ENCODE results near the gene VPS25.

Gene VPS25

GRCh38 chr17:42784811-42785592 lies 11.8 kb downstream of the VPS25 start:
- Histone ChIP-seq H3K36me3 (ENCODE audit: insufficient read depth, insufficient read length, low read length) (peaks cover 51% of the 10 kb centered on the region), H3K4me1 (ENCODE audit: insufficient read depth, insufficient read length) (peaks cover 15% of the 10 kb centered on the region), H3K4me3 (ENCODE audit: insufficient read length, low read depth) (no peak overlapping the region), H3K9ac (ENCODE audit: insufficient read length, low read depth) (no peak overlapping the region), H3K27me3 (ENCODE audit: insufficient read depth, insufficient read length) (peaks cover 13% of the 10 kb centered on the region), H3K9me3 (ENCODE audit: insufficient read depth, low read length) (no peaks in the 10 kb centered on the region)
- no peak for TF ChIP-seq ZNF274 (IDR thresholded peaks at IDR 0.05; ENCODE audit: low read depth, low read length)
- no peak for TF ChIP-seq YY1 (IDR thresholded peaks at IDR 0.05; ENCODE audit: insufficient read depth, insufficient read length)
- TF ChIP-seq SUZ12 (IDR thresholded peaks at IDR 0.05; ENCODE audit: extremely low read depth, insufficient read depth, insufficient read length): no peak
- no peak for DNase-seq (ENCODE audit: low read depth, low spot score)

- H3K9ac ChIP-seq (ENCODE audit: insufficient read length, low read depth): no peak overlapping the region
- no peak overlapping the region for H3K4me3 ChIP-seq (ENCODE audit: insufficient read length, low read depth)
- TF ChIP-seq YY1 (IDR thresholded peaks at IDR 0.05; ENCODE audit: insufficient read depth, insufficient read length) (no peak), SUZ12 (IDR thresholded peaks at IDR 0.05; ENCODE audit: extremely low read depth, insufficient read depth, insufficient read length) (no peak), ZNF274 (IDR thresholded peaks at IDR 0.05; ENCODE audit: low read depth, low read length) (no peak)
- H3K36me3 ChIP-seq (ENCODE audit: insufficient read depth, insufficient read length, low read length): peaks cover 57% of the 10 kb centered on the region
- H3K4me1 ChIP-seq (ENCODE audit: insufficient read depth, insufficient read length): peaks cover 13% of the 10 kb centered on the region
- H3K9me3 ChIP-seq (ENCODE audit: insufficient read depth, low read length): no peaks in the 10 kb centered on the region
- no peaks in the 10 kb centered on the region for H3K27me3 ChIP-seq (ENCODE audit: insufficient read depth, insufficient read length)
- DNase-seq (ENCODE audit: low read depth, low spot score): no peak
Measured at GRCh38 chr17:42787266-42787665, 14.0 kb downstream of the VPS25 start.

- H3K36me3 ChIP-seq (ENCODE audit: insufficient read depth, insufficient read length, low read length): peaks cover 55% of the 10 kb centered on the region
Measured at GRCh38 chr17:42791948-42792347, 18.7 kb downstream of the VPS25 start.

GRCh38 chr17:42792545-42792944 lies 19.3 kb downstream of the VPS25 start:
- H3K36me3 ChIP-seq (ENCODE audit: insufficient read depth, insufficient read length, low read length): peaks cover 55% of the 10 kb centered on the region
- peaks cover 2% of the 10 kb centered on the region for H3K4me1 ChIP-seq (ENCODE audit: insufficient read depth, insufficient read length)
- H3K9me3 ChIP-seq (ENCODE audit: insufficient read depth, low read length): no peaks in the 10 kb centered on the region
- DNase-seq (ENCODE audit: low read depth, low spot score): no peak
- no peaks in the 10 kb centered on the region for H3K27me3 ChIP-seq (ENCODE audit: insufficient read depth, insufficient read length)
- TF ChIP-seq ZNF274 (IDR thresholded peaks at IDR 0.05; ENCODE audit: low read depth, low read length) (no peak), YY1 (IDR thresholded peaks at IDR 0.05; ENCODE audit: insufficient read depth, insufficient read length) (no peak), SUZ12 (IDR thresholded peaks at IDR 0.05; ENCODE audit: extremely low read depth, insufficient read depth, insufficient read length) (no peak)
- H3K9ac ChIP-seq (ENCODE audit: insufficient read length, low read depth): no peak overlapping the region
- H3K4me3 ChIP-seq (ENCODE audit: insufficient read length, low read depth): no peak overlapping the region

More at GRCh38 chr17:42791948-42792347, 18.7 kb downstream of the VPS25 start:
- Histone ChIP-seq H3K4me3 (ENCODE audit: insufficient read length, low read depth) (no peak overlapping the region), H3K9me3 (ENCODE audit: insufficient read depth, low read length) (no peaks in the 10 kb centered on the region), H3K9ac (ENCODE audit: insufficient read length, low read depth) (no peak overlapping the region), H3K4me1 (ENCODE audit: insufficient read depth, insufficient read length) (peaks cover 2% of the 10 kb centered on the region), H3K27me3 (ENCODE audit: insufficient read depth, insufficient read length) (no peaks in the 10 kb centered on the region)
- TF ChIP-seq ZNF274 (IDR thresholded peaks at IDR 0.05; ENCODE audit: low read depth, low read length) (no peak), SUZ12 (IDR thresholded peaks at IDR 0.05; ENCODE audit: extremely low read depth, insufficient read depth, insufficient read length) (no peak), YY1 (IDR thresholded peaks at IDR 0.05; ENCODE audit: insufficient read depth, insufficient read length) (no peak)
- no peak for DNase-seq (ENCODE audit: low read depth, low spot score)

GRCh38 chr17:42795061-42795460 lies 21.8 kb downstream of the VPS25 start:
- no peak for TF ChIP-seq SUZ12 (IDR thresholded peaks at IDR 0.05; ENCODE audit: extremely low read depth, insufficient read depth, insufficient read length)
- TF ChIP-seq ZNF274 (IDR thresholded peaks at IDR 0.05; ENCODE audit: low read depth, low read length): no peak
- no peak for TF ChIP-seq YY1 (IDR thresholded peaks at IDR 0.05; ENCODE audit: insufficient read depth, insufficient read length)
- H3K9ac ChIP-seq (ENCODE audit: insufficient read length, low read depth): no peak overlapping the region

GRCh38 chr17:42795465-42795864 lies 22.2 kb downstream of the VPS25 start:
- H3K9me3 ChIP-seq (ENCODE audit: insufficient read depth, low read length): peaks cover 8% of the 10 kb centered on the region; the same call in 1 of the 2 replicates
- no peak for TF ChIP-seq ZNF274 (IDR thresholded peaks at IDR 0.05; ENCODE audit: low read depth, low read length)
- TF ChIP-seq SUZ12 (IDR thresholded peaks at IDR 0.05; ENCODE audit: extremely low read depth, insufficient read depth, insufficient read length): no peak
- no peak for TF ChIP-seq YY1 (IDR thresholded peaks at IDR 0.05; ENCODE audit: insufficient read depth, insufficient read length)
- no peak overlapping the region for H3K4me3 ChIP-seq (ENCODE audit: insufficient read length, low read depth)
- no peak overlapping the region for H3K9ac ChIP-seq (ENCODE audit: insufficient read length, low read depth)
- no peaks in the 10 kb centered on the region for H3K27me3 ChIP-seq (ENCODE audit: insufficient read depth, insufficient read length)
- DNase-seq (ENCODE audit: low read depth, low spot score): no peak
- peaks cover 2% of the 10 kb centered on the region for H3K4me1 ChIP-seq (ENCODE audit: insufficient read depth, insufficient read length)
- H3K36me3 ChIP-seq (ENCODE audit: insufficient read depth, insufficient read length, low read length): peaks cover 39% of the 10 kb centered on the region

More at GRCh38 chr17:42795061-42795460, 21.8 kb downstream of the VPS25 start:
- DNase-seq (ENCODE audit: low read depth, low spot score): no peak
- Histone ChIP-seq H3K9me3 (ENCODE audit: insufficient read depth, low read length) (peaks cover 8% of the 10 kb centered on the region; the same call in 1 of the 2 replicates), H3K27me3 (ENCODE audit: insufficient read depth, insufficient read length) (no peaks in the 10 kb centered on the region), H3K36me3 (ENCODE audit: insufficient read depth, insufficient read length, low read length) (peaks cover 41% of the 10 kb centered on the region), H3K4me1 (ENCODE audit: insufficient read depth, insufficient read length) (peaks cover 2% of the 10 kb centered on the region), H3K4me3 (ENCODE audit: insufficient read length, low read depth) (no peak overlapping the region)

- Histone ChIP-seq H3K4me1 (ENCODE audit: insufficient read depth, insufficient read length) (peaks cover 2% of the 10 kb centered on the region), H3K27me3 (ENCODE audit: insufficient read depth, insufficient read length) (no peaks in the 10 kb centered on the region), H3K36me3 (ENCODE audit: insufficient read depth, insufficient read length, low read length) (peaks cover 35% of the 10 kb centered on the region), H3K9ac (ENCODE audit: insufficient read length, low read depth) (peak overlapping the region; percentile 13), H3K9me3 (ENCODE audit: insufficient read depth, low read length) (peaks cover 8% of the 10 kb centered on the region; the same call in 1 of the 2 replicates), H3K4me3 (ENCODE audit: insufficient read length, low read depth) (no peak overlapping the region)
- no peak for DNase-seq (ENCODE audit: low read depth, low spot score)
- no peak for TF ChIP-seq ZNF274 (IDR thresholded peaks at IDR 0.05; ENCODE audit: low read depth, low read length)
- no peak for TF ChIP-seq SUZ12 (IDR thresholded peaks at IDR 0.05; ENCODE audit: extremely low read depth, insufficient read depth, insufficient read length)
- no peak for TF ChIP-seq YY1 (IDR thresholded peaks at IDR 0.05; ENCODE audit: insufficient read depth, insufficient read length)
Measured at GRCh38 chr17:42796066-42796758, 23.0 kb downstream of the VPS25 start.

Data from NT2/D1 (cell line).